Endodermal cell (in vitro differentiated cells): ENCODE data around the gene WFS1. TPM values are rescaled to one million over a fixed set of nuclear protein-coding genes. Genes with fewer than 3 reads are reported as not detected.

Source experiments
- DNase-seq: peaks from one replicate; pipeline ENCODE4 v3.0.0-alpha.2; 2017
- H3K27ac ChIP-seq: 2 replicates; pipeline ENCODE4 v1.5.1; 2013; ENCODE audit warnings: mild to moderate bottlenecking, low read depth, low read length, moderate library complexity
- H3K27me3 ChIP-seq: 2 replicates; pipeline ENCODE4 v1.6.1; 2013; ENCODE audit warnings: mild to moderate bottlenecking, low read length, moderate library complexity; ENCODE audit not compliant: insufficient read depth, control insufficient read depth, poor library complexity, severe bottlenecking
- H3K36me3 ChIP-seq: 2 replicates; pipeline ENCODE4 v1.7.0; 2013; ENCODE audit warnings: mild to moderate bottlenecking, low read length, moderate library complexity; ENCODE audit not compliant: control insufficient read depth, insufficient read depth
- H3K4me1 ChIP-seq: one replicate; pipeline ENCODE4 v1.7.0; 2013; ENCODE audit warnings: low read length; ENCODE audit not compliant: control insufficient read depth, insufficient read depth
- H3K4me3 ChIP-seq: 2 replicates; pipeline ENCODE4 v1.5.1; 2013; ENCODE audit warnings: mild to moderate bottlenecking, low read length, moderate library complexity
- H3K9ac ChIP-seq: 2 replicates; pipeline ENCODE4 v1.6.1; 2013; ENCODE audit warnings: mild to moderate bottlenecking, low read length, moderate library complexity; ENCODE audit not compliant: poor library complexity, severe bottlenecking; ENCODE audit errors: extremely low read depth
- H3K9me3 ChIP-seq: 2 replicates; pipeline ENCODE4 v1.6.1; 2013; ENCODE audit warnings: mild to moderate bottlenecking, low read length, moderate library complexity; ENCODE audit not compliant: control insufficient read depth
- H3K27ac Mint-ChIP-seq: 2 replicates; pipeline ENCODE4 v1.8.0; 2020; ENCODE audit warnings: mixed read lengths
- H3K27me3 Mint-ChIP-seq: 2 replicates; pipeline ENCODE4 v1.8.0; 2021; ENCODE audit warnings: mild to moderate bottlenecking, mixed read lengths; ENCODE audit not compliant: insufficient read depth
- H3K36me3 Mint-ChIP-seq: 2 replicates; pipeline ENCODE4 v1.8.0; 2020; ENCODE audit warnings: low read depth, mixed read lengths
- H3K4me1 Mint-ChIP-seq: 2 replicates; pipeline ENCODE4 v1.8.0; 2020; ENCODE audit warnings: mixed read lengths
- H3K4me3 Mint-ChIP-seq: 2 replicates; pipeline ENCODE4 v1.8.0; 2020; ENCODE audit warnings: mild to moderate bottlenecking, moderate library complexity, mixed read lengths
- H3K9me3 Mint-ChIP-seq: 2 replicates; pipeline ENCODE4 v1.8.0; 2020; ENCODE audit warnings: mild to moderate bottlenecking, mixed read lengths
- CTCF ChIP-seq: fragments of 200-600 bp; sonication (generic); conservative IDR thresholded peaks from 2 replicates; pipeline ENCODE4 v1.5.0; 2021; ENCODE audit warnings: antibody characterized with exemption, mild to moderate bottlenecking
- WGBS, 2 experiments: methylation state at CpG; one replicate each; pipeline versions ENCODE4 v1.1.5 to v1.1.7; 2013; ENCODE audit warnings: missing lambda C conversion rate in 2 of 2, mixed read lengths in 1 of 2; ENCODE audit not compliant: insufficient coverage in 1 of 2, insufficient read length in 1 of 2; 5-methylcytosine and 5-hydroxymethylcytosine counted together
- total RNA-seq, 2 donors: library from RNA; stranded (reverse); fragmentation: NEBNext Ultra II Directional in 1 of 2; extraction: Animal tissue kit (Norgen Biotek cat#: 25700) in 1 of 2; gene quantifications; 2 replicates in 1 of 2; 3 replicates in 1 of 2; pipeline ENCODE4 v1.2.1, GENCODE V29; 2021

WFS1 gene
- total RNA-seq, 2 donors from 2014 or later: 25.3 to 26.1 TPM

GRCh38 chr4:6332669-6333050 lies 63.0 kb downstream of the WFS1 start:
- H3K4me3 Mint-ChIP-seq: no peak overlapping the region
- no peak overlapping the region for H3K27ac ChIP-seq
- peaks cover 24% of the 10 kb centered on the region for H3K36me3 Mint-ChIP-seq
- no peak for DNase-seq
- H3K36me3 ChIP-seq: peaks cover 4% of the 10 kb centered on the region
- no peak for TF ChIP-seq CTCF
- H3K27me3 ChIP-seq: no peaks in the 10 kb centered on the region
- no peak overlapping the region for H3K9ac ChIP-seq
- peaks cover 12% of the 10 kb centered on the region for H3K9me3 ChIP-seq
- 93 to 95% methylated on average over 4 to 6 of the region's 6 CpGs for WGBS, 2 experiments
- H3K27ac Mint-ChIP-seq: no peak overlapping the region
- peaks cover 6% of the 10 kb centered on the region for H3K4me1 Mint-ChIP-seq
- peaks cover 16% of the 10 kb centered on the region for H3K9me3 Mint-ChIP-seq
- H3K27me3 Mint-ChIP-seq: no peaks in the 10 kb centered on the region
- H3K4me3 ChIP-seq: no peak overlapping the region
- no peaks in the 10 kb centered on the region for H3K4me1 ChIP-seq

- peak; percentile 77 for TF ChIP-seq CTCF
- 81 to 83% methylated on average over 19 of the region's 19 CpGs for WGBS, 2 experiments
- H3K36me3 Mint-ChIP-seq: peaks cover 24% of the 10 kb centered on the region
- H3K4me1 Mint-ChIP-seq: peaks cover 14% of the 10 kb centered on the region
- H3K9me3 Mint-ChIP-seq: peaks cover 16% of the 10 kb centered on the region
- Histone ChIP-seq H3K4me1 (no peaks in the 10 kb centered on the region), H3K36me3 (peaks cover 4% of the 10 kb centered on the region), H3K9ac (no peak overlapping the region), H3K4me3 (no peak overlapping the region), H3K9me3 (peaks cover 12% of the 10 kb centered on the region), H3K27ac (no peak overlapping the region), H3K27me3 (no peaks in the 10 kb centered on the region)
- H3K27ac Mint-ChIP-seq: no peak overlapping the region
- H3K4me3 Mint-ChIP-seq: no peak overlapping the region
- H3K27me3 Mint-ChIP-seq: no peaks in the 10 kb centered on the region
- peak; percentile 75 for DNase-seq
These were observed 63.9 kb downstream of the WFS1 start for GRCh38 chr4:6333301-6334202.

DNA sequence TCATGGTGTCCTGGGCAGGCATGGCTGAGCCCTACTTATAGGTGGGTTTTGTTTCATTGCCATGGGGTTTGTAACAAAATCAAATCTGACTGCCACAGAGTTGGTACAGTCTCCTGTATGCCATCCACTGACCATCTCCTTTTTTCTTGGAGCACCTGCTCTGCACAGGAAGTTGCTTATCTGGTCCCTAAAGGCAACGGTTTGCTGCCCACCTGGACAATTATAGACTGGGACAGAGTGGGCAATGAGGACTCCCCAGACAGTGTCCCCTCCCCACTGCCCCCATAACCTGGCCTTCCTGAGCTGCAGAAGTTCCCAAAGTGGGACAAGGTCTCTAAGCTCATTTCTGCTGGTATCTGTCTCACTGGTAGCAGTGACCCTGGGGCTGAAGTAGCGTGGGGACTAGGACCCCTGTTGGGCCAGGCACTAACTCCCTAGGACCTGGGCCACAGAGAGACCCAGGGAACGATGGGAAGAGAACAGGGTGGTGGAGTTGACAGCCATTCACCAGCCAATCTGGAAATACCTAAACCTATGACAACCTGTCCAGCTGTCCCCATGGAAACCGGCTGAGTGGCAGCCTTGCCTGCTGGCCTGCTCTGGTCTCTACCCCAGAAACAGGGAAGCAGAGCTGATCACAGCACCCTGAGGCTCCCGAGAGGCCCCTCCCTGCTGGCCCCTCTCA lies 64.7 kb downstream of the WFS1 start:
- no peak overlapping the region for H3K4me3 ChIP-seq
- no peaks in the 10 kb centered on the region for H3K4me1 ChIP-seq
- Mint-ChIP-seq H3K9me3 (peaks cover 16% of the 10 kb centered on the region), H3K4me1 (peaks cover 14% of the 10 kb centered on the region), H3K27me3 (no peaks in the 10 kb centered on the region), H3K4me3 (no peak overlapping the region), H3K27ac (no peak overlapping the region), H3K36me3 (peaks cover 24% of the 10 kb centered on the region)
- DNase-seq: no peak
- no peak overlapping the region for H3K9ac ChIP-seq
- no peak for TF ChIP-seq CTCF
- no peak overlapping the region for H3K27ac ChIP-seq
- no peaks in the 10 kb centered on the region for H3K27me3 ChIP-seq
- 84 to 90% methylated on average over 3 to 5 of the region's 5 CpGs for WGBS, 2 experiments
- peaks cover 12% of the 10 kb centered on the region for H3K9me3 ChIP-seq
- peaks cover 4% of the 10 kb centered on the region for H3K36me3 ChIP-seq
